ENCODE results near the gene SRBD1.

The SRBD1 gene

GRCh38 chr2:45353879-45354278 is 257.2 kb downstream of the SRBD1 start:
- peak; percentile 97 for DNase-seq

GRCh38 chr2:45352506-45352905 is 258.6 kb downstream of the SRBD1 start:
- DNase-seq, result no peak

- DNase-seq, result no peak
These were observed 265.5 kb downstream of the SRBD1 start for GRCh38 chr2:45345331-45346234.

- DNase-seq, result no peak
These were observed 266.6 kb downstream of the SRBD1 start for GRCh38 chr2:45344502-45344901.

GRCh38 chr2:45344071-45344470 is 267.0 kb downstream of the SRBD1 start:
- DNase-seq, result no peak

GRCh38 chr2:45343251-45344017 is 267.6 kb downstream of the SRBD1 start:
- no peak for DNase-seq

- no peak for DNase-seq
These were observed 270.7 kb downstream of the SRBD1 start for GRCh38 chr2:45340318-45340717.

GRCh38 chr2:45339253-45339652 is 271.8 kb downstream of the SRBD1 start:
- DNase-seq, result no peak
